Spinal cord (tissue), 10 donors: ENCODE results near the gene GPR173. TPM values are rescaled to one million over a fixed set of nuclear protein-coding genes. Genes with fewer than 3 reads are reported as not detected.

Experiments
- DNase-seq, 6 donors: peaks; one replicate each; pipeline versions ENCODE4 v3.0.0 to v3.0.0-alpha.2; 2013 to 2015; ENCODE audit warnings: low spot score in 6 of 6, low read depth in 4 of 6
- H3K27ac ChIP-seq: one replicate; pipeline ENCODE4 v1.5.1; 2013; ENCODE audit warnings: low read depth, low read length, control low read depth
- H3K27me3 ChIP-seq: one replicate; pipeline ENCODE4 v1.6.1; 2013; ENCODE audit warnings: low read length; ENCODE audit not compliant: control insufficient read depth, insufficient read depth
- H3K36me3 ChIP-seq: one replicate; pipeline ENCODE4 v1.6.1; 2013; ENCODE audit warnings: low read length; ENCODE audit not compliant: control insufficient read depth, insufficient read depth
- H3K4me1 ChIP-seq: one replicate; pipeline ENCODE4 v1.6.1; 2013; ENCODE audit warnings: low read length; ENCODE audit not compliant: control insufficient read depth, insufficient read depth
- H3K4me3 ChIP-seq: one replicate; pipeline ENCODE4 v1.5.1; 2013; ENCODE audit warnings: low read depth, low read length, control low read depth
- H3K9me3 ChIP-seq: one replicate; pipeline ENCODE4 v1.6.1; 2013; ENCODE audit warnings: low read length; ENCODE audit not compliant: control insufficient read depth, insufficient read depth
- WGBS: methylation state at CpG from one replicate; pipeline ENCODE4 v1.1.5; 2013; ENCODE audit warnings: missing lambda C conversion rate; ENCODE audit not compliant: insufficient coverage; 5-methylcytosine and 5-hydroxymethylcytosine counted together
- polyA plus RNA-seq, 2 donors: library from polyadenylated mRNA; unstranded; fragments of 120-200 nt; gene quantifications; one replicate each; pipeline ENCODE4 v1.2.1, GENCODE V29; 2013; ENCODE audit not compliant: insufficient read length in 2 of 2
- total RNA-seq, 2 donors: library from RNA; depleted of rRNA in 1 of 2; stranded (reverse); fragments of 120-200 nt in 1 of 2; fragments of >200 nt in 1 of 2; gene quantifications; one replicate each; pipeline versions ENCODE4 v1.2.3 to v1.2.4, GENCODE V29; 2013 to 2014
- donor health status: healthy.

GPR173 gene
- total and polyA plus RNA-seq, 4 donors: 12.5 to 45.4 (median 25.1) TPM

DNA sequence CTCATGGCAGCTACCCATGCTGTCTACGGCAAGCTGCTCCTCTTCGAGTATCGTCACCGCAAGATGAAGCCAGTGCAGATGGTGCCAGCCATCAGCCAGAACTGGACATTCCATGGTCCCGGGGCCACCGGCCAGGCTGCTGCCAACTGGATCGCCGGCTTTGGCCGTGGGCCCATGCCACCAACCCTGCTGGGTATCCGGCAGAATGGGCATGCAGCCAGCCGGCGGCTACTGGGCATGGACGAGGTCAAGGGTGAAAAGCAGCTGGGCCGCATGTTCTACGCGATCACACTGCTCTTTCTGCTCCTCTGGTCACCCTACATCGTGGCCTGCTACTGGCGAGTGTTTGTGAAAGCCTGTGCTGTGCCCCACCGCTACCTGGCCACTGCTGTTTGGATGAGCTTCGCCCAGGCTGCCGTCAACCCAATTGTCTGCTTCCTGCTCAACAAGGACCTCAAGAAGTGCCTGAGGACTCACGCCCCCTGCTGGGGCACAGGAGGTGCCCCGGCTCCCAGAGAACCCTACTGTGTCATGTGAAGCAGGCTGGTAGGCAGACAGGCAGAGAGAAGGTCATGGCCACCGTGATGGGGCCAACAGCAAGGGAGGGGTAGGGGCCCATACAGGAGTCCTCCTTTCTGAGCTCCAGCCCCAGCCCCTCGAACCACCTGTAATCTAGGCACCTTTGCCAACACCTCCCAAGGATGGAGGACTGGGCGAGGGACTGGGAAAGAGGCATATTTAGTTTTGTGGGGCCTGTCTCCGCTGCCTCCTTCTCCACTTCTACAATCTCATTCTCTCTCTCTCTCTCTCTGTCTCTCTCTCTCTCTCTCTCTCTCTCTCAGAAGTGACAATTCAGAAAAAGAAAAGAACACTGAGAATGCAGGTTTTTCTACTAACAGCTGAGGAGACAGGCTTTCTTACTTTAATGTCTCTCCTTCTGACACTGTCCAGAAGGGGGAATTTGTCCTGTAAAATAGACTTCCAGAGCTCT, 28.9 kb downstream of the GPR173 start:
- Histone ChIP-seq H3K36me3 (peaks cover 16% of the 10 kb centered on the region), H3K9me3 (no peaks in the 10 kb centered on the region), H3K4me1 (peaks cover 12% of the 10 kb centered on the region), H3K27ac (no peak overlapping the region), H3K27me3 (peaks cover 4% of the 10 kb centered on the region), H3K4me3 (no peak overlapping the region)
- 83% methylated on average over 24 of the region's 27 CpGs for WGBS
- DNase-seq: no peak

DNA sequence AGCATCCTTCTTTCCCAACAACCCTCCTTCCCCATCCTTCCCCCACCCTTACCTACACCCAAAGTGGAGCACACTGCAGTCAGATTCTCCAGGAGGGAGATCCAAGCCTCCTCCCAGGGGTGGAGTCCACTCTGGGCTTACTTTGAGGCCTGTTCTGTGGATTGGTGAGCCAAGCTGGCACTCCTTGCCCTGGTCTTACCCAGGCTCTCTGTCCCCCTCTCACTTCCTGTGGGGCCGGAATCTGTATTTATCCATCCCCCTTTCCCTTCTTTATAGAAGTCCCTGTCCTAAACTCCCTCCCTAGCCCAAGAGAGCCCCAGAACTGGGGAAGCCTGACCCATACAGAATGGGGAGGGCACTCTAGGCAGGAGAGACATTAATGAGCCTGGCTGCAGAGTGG, 30.4 kb downstream of the GPR173 start:
- H3K36me3 ChIP-seq: peaks cover 16% of the 10 kb centered on the region
- no peak overlapping the region for H3K4me3 ChIP-seq
- DNase-seq: no peak
- WGBS: 67% methylated on average over 1 of the region's 1 CpG
- peaks cover 6% of the 10 kb centered on the region for H3K4me1 ChIP-seq
- H3K27me3 ChIP-seq: peaks cover 10% of the 10 kb centered on the region
- no peaks in the 10 kb centered on the region for H3K9me3 ChIP-seq
- H3K27ac ChIP-seq: no peak overlapping the region

DNA sequence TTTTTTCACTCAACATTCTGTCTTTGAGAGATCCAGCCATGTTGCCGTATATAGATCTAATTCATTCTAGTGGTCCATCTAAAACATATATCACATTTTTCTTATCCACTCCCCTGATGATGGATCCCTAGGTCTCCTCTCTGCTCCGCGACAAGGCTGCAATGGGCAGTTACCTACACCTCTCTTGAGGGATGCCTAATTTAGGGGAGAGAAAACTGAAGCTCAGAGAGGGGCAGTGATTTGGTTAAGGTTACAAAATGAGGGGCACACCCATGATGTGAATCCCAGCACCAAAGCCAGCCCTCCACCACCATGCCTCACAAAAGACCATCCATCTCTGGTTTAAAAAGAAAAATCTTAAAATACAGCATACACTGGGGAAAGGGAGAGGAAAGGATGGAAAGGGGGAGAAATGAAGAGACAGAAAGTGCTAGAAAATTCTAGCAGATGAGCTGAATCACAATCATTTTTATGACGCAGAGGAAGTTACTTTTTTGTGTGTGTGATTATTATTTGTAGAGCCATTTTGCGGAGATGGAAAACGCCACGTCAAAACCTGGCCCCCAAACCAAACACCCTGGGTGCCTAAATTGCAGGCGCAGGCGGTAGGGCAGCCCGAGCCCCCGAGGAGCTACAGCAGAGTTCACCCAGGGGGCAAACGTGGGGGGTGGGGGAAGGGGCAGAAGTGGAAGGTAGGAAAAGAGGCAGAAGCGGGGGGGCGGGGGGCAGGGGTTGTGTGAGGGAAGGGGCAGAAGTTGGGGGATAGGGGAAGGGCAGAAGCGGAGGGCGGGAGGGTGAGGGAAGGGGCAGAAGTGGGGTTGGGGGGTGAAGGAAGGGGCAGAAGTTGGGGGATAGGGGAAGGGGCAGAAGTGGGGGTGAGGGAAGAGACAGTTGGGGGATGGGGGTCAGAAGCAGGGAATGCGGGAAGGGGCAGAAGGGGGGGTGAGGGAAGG, 32.3 kb downstream of the GPR173 start:
- Histone ChIP-seq H3K4me1 (peaks cover 14% of the 10 kb centered on the region), H3K36me3 (peaks cover 28% of the 10 kb centered on the region), H3K4me3 (no peak overlapping the region), H3K27ac (peak overlapping the region; percentile 64), H3K27me3 (peaks cover 21% of the 10 kb centered on the region), H3K9me3 (no peaks in the 10 kb centered on the region)
- no peak for DNase-seq
- 0% methylated on average over 1 of the region's 17 CpGs for WGBS

DNA sequence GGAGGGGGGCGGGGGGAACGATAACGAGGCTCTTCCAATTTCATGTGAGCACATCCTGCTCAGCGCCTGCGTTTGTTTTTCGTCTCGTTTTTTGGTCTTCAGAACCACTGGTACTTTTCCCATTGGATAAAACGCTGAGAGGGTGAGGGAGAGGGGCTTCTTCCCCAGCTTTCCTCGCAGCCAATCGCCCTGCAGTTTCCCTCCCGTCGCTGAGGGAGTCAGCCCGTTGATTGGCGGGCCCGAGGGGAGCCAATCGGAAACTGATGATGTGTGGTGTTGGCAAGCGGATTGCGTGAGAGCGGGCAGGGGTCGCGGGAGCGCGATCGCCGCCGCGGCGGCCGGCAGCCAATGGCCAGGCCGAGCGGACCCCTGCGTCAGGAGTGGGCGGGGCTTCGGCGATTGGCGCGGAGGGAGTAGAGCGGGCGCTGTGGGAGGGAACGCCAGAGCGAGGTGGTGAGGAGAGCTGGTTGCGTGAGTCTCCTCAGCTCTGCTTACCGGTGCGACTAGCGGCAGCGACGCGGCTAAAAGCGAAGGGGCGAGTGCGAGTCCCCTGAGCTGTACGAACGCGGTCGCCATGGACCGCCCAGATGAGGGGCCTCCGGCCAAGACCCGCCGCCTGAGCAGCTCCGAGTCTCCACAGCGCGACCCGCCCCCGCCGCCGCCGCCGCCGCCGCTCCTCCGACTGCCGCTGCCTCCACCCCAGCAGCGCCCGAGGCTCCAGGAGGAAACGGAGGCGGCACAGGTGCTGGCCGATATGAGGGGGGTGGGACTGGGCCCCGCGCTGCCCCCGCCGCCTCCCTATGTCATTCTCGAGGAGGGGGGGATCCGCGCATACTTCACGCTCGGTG, 33.6 kb downstream of the GPR173 start, which contains the start of gene TSPYL2:
Gene TSPYL2 (plus strand): TSS at position 443 of the 848 bp plus-strand sequence. CDS start 132 bp downstream, at position 575.
- H3K4me1 ChIP-seq: peaks cover 15% of the 10 kb centered on the region
- peak within 1 kb of the TSS; percentile 76 for H3K27ac ChIP-seq
- DNase-seq: peak; percentile 80 to 99 (median 86)
- H3K36me3 ChIP-seq: peaks cover 22% of the 10 kb centered on the region
- WGBS: 26% methylated on average over 86 of the region's 86 CpGs
- H3K4me3 ChIP-seq: peak within 1 kb of the TSS; percentile 72
- peaks cover 19% of the 10 kb centered on the region for H3K27me3 ChIP-seq
- H3K9me3 ChIP-seq: no peaks in the 10 kb centered on the region

DNA sequence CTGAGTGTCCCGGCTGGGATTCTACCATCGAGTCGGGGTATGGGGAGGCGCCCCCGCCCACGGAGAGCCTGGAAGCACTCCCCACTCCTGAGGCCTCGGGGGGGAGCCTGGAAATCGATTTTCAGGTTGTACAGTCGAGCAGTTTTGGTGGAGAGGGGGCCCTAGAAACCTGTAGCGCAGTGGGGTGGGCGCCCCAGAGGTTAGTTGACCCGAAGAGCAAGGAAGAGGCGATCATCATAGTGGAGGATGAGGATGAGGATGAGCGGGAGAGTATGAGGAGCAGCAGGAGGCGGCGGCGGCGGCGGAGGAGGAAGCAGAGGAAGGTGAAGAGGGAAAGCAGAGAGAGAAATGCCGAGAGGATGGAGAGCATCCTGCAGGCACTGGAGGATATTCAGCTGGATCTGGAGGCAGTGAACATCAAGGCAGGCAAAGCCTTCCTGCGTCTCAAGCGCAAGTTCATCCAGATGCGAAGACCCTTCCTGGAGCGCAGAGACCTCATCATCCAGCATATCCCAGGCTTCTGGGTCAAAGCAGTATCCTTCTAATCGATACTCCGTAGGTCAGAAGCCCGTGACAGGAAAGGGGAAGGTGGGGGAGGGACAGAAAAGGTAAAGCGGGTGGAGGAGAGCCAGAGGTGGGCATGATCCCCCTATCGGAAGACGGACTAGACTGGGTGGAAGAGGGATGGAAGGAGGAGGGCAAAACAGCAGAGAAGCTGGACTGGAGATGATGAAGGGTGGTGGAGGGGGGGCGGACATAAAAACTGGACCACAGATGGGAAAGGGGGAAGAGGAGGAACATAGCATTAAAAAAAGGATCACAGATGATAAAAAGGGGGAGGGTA, 34.4 kb downstream of the GPR173 start:
- H3K27ac ChIP-seq: peak overlapping the region; percentile 74
- H3K36me3 ChIP-seq: peaks cover 18% of the 10 kb centered on the region
- H3K4me1 ChIP-seq: peaks cover 18% of the 10 kb centered on the region
- H3K27me3 ChIP-seq: peaks cover 24% of the 10 kb centered on the region
- peak in 1 of 6 donors; percentile 39 for DNase-seq
- peak overlapping the region; percentile 72 for H3K4me3 ChIP-seq
- H3K9me3 ChIP-seq: no peaks in the 10 kb centered on the region
- WGBS: 35% methylated on average over 31 of the region's 31 CpGs

DNA sequence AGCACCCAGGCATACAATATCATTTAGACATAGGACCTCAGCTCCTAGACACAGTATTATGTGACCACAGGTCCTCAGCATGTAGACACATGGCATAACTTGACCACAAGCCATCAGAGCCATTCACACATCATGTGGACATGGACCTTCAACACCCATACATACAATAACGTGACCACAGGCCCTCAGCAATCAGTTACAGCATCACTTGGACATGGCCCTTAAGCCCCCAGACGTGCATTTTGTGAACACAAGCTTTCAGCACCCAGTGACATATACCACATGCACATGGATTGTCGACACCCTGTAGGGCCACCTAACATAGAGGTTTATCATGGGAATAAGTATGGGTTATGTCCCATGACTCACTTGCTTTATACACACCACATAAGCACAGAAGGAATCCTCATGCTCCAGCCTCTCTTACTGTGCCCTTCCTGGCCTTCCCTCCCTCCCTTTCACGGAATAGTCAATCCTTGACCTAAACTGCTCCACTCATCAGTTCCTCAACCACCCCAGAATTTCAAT, 35.5 kb downstream of the GPR173 start:
- no peaks in the 10 kb centered on the region for H3K9me3 ChIP-seq
- no peak for DNase-seq
- H3K4me3 ChIP-seq: peak overlapping the region; percentile 72
- peaks cover 18% of the 10 kb centered on the region for H3K36me3 ChIP-seq
- H3K27me3 ChIP-seq: peaks cover 31% of the 10 kb centered on the region
- peaks cover 28% of the 10 kb centered on the region for H3K4me1 ChIP-seq
- WGBS: 62% methylated on average over 2 of the region's 4 CpGs
- no peak overlapping the region for H3K27ac ChIP-seq

DNA sequence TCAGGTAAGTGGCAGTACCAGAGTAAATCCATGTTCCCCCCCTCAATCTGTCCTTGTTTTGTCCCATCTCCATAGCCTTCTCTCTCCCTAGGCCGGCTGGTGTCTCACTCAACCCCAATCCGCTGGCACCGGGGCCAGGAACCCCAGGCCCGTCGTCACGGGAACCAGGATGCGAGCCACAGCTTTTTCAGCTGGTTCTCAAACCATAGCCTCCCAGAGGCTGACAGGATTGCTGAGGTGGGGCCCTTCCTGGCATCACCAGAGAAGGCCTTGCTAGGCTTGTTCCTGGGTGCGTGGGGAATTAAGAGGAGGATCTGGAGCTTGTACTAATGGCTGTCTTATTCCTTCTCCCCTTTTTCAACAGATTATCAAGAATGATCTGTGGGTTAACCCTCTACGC, 36.3 kb downstream of the GPR173 start:
- no peak overlapping the region for H3K27ac ChIP-seq
- DNase-seq: no peak
- peaks cover 18% of the 10 kb centered on the region for H3K36me3 ChIP-seq
- peaks cover 28% of the 10 kb centered on the region for H3K4me1 ChIP-seq
- no peaks in the 10 kb centered on the region for H3K9me3 ChIP-seq
- H3K27me3 ChIP-seq: peaks cover 31% of the 10 kb centered on the region
- WGBS: 71% methylated on average over 7 of the region's 9 CpGs
- H3K4me3 ChIP-seq: no peak overlapping the region

DNA sequence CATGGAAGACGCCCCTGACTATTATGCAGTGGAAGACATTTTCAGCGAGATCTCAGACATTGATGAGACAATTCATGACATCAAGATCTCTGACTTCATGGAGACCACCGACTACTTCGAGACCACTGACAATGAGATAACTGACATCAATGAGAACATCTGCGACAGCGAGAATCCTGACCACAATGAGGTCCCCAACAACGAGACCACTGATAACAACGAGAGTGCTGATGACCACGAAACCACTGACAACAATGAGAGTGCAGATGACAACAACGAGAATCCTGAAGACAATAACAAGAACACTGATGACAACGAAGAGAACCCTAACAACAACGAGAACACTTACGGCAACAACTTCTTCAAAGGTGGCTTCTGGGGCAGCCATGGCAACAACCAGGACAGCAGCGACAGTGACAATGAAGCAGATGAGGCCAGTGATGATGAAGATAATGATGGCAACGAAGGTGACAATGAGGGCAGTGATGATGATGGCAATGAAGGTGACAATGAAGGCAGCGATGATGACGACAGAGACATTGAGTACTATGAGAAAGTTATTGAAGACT, 37.2 kb downstream of the GPR173 start:
- WGBS: 83% methylated on average over 14 of the region's 17 CpGs
- Histone ChIP-seq H3K4me1 (peaks cover 28% of the 10 kb centered on the region), H3K36me3 (peaks cover 18% of the 10 kb centered on the region), H3K9me3 (no peaks in the 10 kb centered on the region), H3K27ac (no peak overlapping the region), H3K4me3 (no peak overlapping the region), H3K27me3 (peaks cover 31% of the 10 kb centered on the region)
- no peak for DNase-seq
